Suprapubic skin (tissue), 3 donors: Measurements from ENCODE around the gene TBXAS1.

Source experiments
- CTCF ChIP-seq, 2 donors: fragments of 200-600 bp in 1 of 2; fragments of 450-650 bp in 1 of 2; sonication (generic) in 1 of 2; IDR thresholded peaks; one replicate each; pipeline ENCODE4 v1.5.1; 2016 to 2019; ENCODE audit warnings: antibody characterized with exemption in 2 of 2, mild to moderate bottlenecking in 1 of 2, moderate library complexity in 1 of 2
- POLR2A ChIP-seq, 2 donors: fragments of 450-650 bp; IDR thresholded peaks; one replicate each; pipeline ENCODE4 v1.6.1; 2017; ENCODE audit warnings: antibody characterized with exemption in 2 of 2, mild to moderate bottlenecking in 2 of 2, moderate library complexity in 2 of 2

GRCh38 chr7:139830292-139830691 is 1.2 kb downstream of the TBXAS1 start:
- TF ChIP-seq POLR2A (IDR thresholded peaks at IDR 0.05) = no peak
- no peak for TF ChIP-seq CTCF (IDR thresholded peaks at IDR 0.05)
